Trophoblast cell (in vitro differentiated cells and primary cell): ENCODE measurements around the gene DDHD1.

ENCODE experiments used
- DNase-seq, 2 donors: peaks; one replicate each; pipeline ENCODE4 v3.0.0-alpha.2; 2016
- H2AFZ ChIP-seq: 2 replicates; pipeline ENCODE4 v1.6.1; 2013; ENCODE audit warnings: low read length, moderate library complexity, mild to moderate bottlenecking; ENCODE audit not compliant: insufficient read depth, poor library complexity
- H2AK5ac ChIP-seq: 2 replicates; pipeline ENCODE4 v1.6.1; 2013; ENCODE audit warnings: mild to moderate bottlenecking, low read length
- H2BK120ac ChIP-seq: 2 replicates; pipeline ENCODE4 v1.6.1; 2013; ENCODE audit warnings: low read length, mild to moderate bottlenecking, moderate library complexity; ENCODE audit not compliant: insufficient read depth, poor library complexity
- H2BK12ac ChIP-seq: 2 replicates; pipeline ENCODE4 v1.6.1; 2013; ENCODE audit warnings: mild to moderate bottlenecking, low read length, moderate library complexity
- H2BK5ac ChIP-seq: 2 replicates; pipeline ENCODE4 v1.6.1; 2013; ENCODE audit warnings: low read length, low read depth, moderate library complexity, mild to moderate bottlenecking; ENCODE audit not compliant: poor library complexity
- H3K14ac ChIP-seq: 2 replicates; pipeline ENCODE4 v1.6.1; 2013; ENCODE audit warnings: mild to moderate bottlenecking, low read length
- H3K18ac ChIP-seq: 2 replicates; pipeline ENCODE4 v1.6.1; 2013; ENCODE audit warnings: mild to moderate bottlenecking, low read length
- H3K23ac ChIP-seq: 2 replicates; pipeline ENCODE4 v1.6.1; 2013; ENCODE audit warnings: low read length
- H3K27ac ChIP-seq: 2 replicates; pipeline ENCODE4 v1.5.1; 2013; ENCODE audit warnings: low read depth, mild to moderate bottlenecking, inconsistent platforms, low read length, moderate library complexity
- H3K27me3 ChIP-seq: 2 replicates; pipeline ENCODE4 v1.6.1; 2013; ENCODE audit warnings: inconsistent platforms, mild to moderate bottlenecking, low read length, moderate library complexity; ENCODE audit not compliant: insufficient read depth
- H3K36me3 ChIP-seq, 2 experiments: 1 replicate in 1 of 2; 2 replicates in 1 of 2; pipeline ENCODE4 v1.6.1; 2013; ENCODE audit warnings: low read length in 2 of 2, mild to moderate bottlenecking in 2 of 2, moderate library complexity in 1 of 2; ENCODE audit not compliant: insufficient read depth in 2 of 2, control insufficient read depth in 1 of 2
- H3K4ac ChIP-seq: 2 replicates; pipeline ENCODE4 v1.6.1; 2013; ENCODE audit warnings: low read depth, mild to moderate bottlenecking, low read length, moderate library complexity
- H3K4me1 ChIP-seq, 2 experiments: 1 replicate in 1 of 2; 2 replicates in 1 of 2; pipeline ENCODE4 v1.6.1; 2013; ENCODE audit warnings: low read length in 2 of 2, mild to moderate bottlenecking in 2 of 2, moderate library complexity in 1 of 2; ENCODE audit not compliant: insufficient read depth in 2 of 2, control insufficient read depth in 1 of 2
- H3K4me2 ChIP-seq: 2 replicates; pipeline ENCODE4 v1.6.1; 2013; ENCODE audit warnings: inconsistent platforms, mild to moderate bottlenecking, low read length, moderate library complexity
- H3K4me3 ChIP-seq: 2 replicates; pipeline ENCODE4 v1.5.1; 2013; ENCODE audit warnings: mild to moderate bottlenecking, low read depth, low read length, inconsistent platforms
- H3K79me1 ChIP-seq: one replicate; pipeline ENCODE4 v1.6.1; 2013; ENCODE audit warnings: low read length
- H3K79me2 ChIP-seq: 2 replicates; pipeline ENCODE4 v1.6.1; 2013; ENCODE audit warnings: low read length, mild to moderate bottlenecking; ENCODE audit not compliant: control insufficient read depth, insufficient read depth, poor library complexity
- H3K9ac ChIP-seq: 2 replicates; pipeline ENCODE4 v1.6.1; 2013; ENCODE audit warnings: mild to moderate bottlenecking, low read length
- H3K9me3 ChIP-seq: 2 replicates; pipeline ENCODE4 v1.6.1; 2013; ENCODE audit warnings: low read depth, mild to moderate bottlenecking, control low read depth, inconsistent platforms, low read length; ENCODE audit not compliant: insufficient read depth
- H4K12ac ChIP-seq: 2 replicates; pipeline ENCODE4 v1.6.1; 2013; ENCODE audit warnings: low read depth, mild to moderate bottlenecking, low read length, moderate library complexity
- H4K8ac ChIP-seq: 2 replicates; pipeline ENCODE4 v1.6.1; 2013; ENCODE audit warnings: low read depth, mild to moderate bottlenecking, low read length, moderate library complexity
- H4K91ac ChIP-seq: one replicate; pipeline ENCODE4 v1.6.1; 2013; ENCODE audit warnings: low read depth, mild to moderate bottlenecking, low read length, moderate library complexity
- WGBS: extraction: QIAGEN DNeasy Blood & Tissue Kit; methylation state at CpG from one replicate; pipeline ENCODE4 v1.1.7; 2013; ENCODE audit warnings: missing lambda C conversion rate; ENCODE audit not compliant: insufficient read length, insufficient coverage; ENCODE audit errors: extremely low coverage; 5-methylcytosine and 5-hydroxymethylcytosine counted together

Gene DDHD1

GRCh38 chr14:53060046-53060445 is 93.1 kb downstream of the DDHD1 start:
- no peak overlapping the region for H3K18ac ChIP-seq
- no peak overlapping the region for H3K4ac ChIP-seq
- H3K79me1 ChIP-seq: no peaks in the 10 kb centered on the region
- no peak overlapping the region for H2AFZ ChIP-seq
- no peak overlapping the region for H2BK5ac ChIP-seq
- H3K4me3 ChIP-seq: no peak overlapping the region
- H3K9me3 ChIP-seq: no peaks in the 10 kb centered on the region
- no CpG with 5 or more reads among the region's 1 CpG for WGBS
- no peak overlapping the region for H3K27ac ChIP-seq
- no peak for DNase-seq
- H3K4me1 ChIP-seq: no peaks in the 10 kb centered on the region
- H4K12ac ChIP-seq: no peak overlapping the region
- no peaks in the 10 kb centered on the region for H3K79me2 ChIP-seq
- no peak overlapping the region for H3K4me2 ChIP-seq
- no peak overlapping the region for H3K23ac ChIP-seq
- H3K27me3 ChIP-seq: no peaks in the 10 kb centered on the region
- H3K14ac ChIP-seq: no peak overlapping the region
- no peak overlapping the region for H2AK5ac ChIP-seq
- H2BK120ac ChIP-seq: no peak overlapping the region
- H4K8ac ChIP-seq: no peak overlapping the region
- H4K91ac ChIP-seq: no peak overlapping the region
- no peaks in the 10 kb centered on the region for H3K36me3 ChIP-seq
- no peak overlapping the region for H3K9ac ChIP-seq
- H2BK12ac ChIP-seq: no peak overlapping the region

- Histone ChIP-seq H3K4me2 (no peak overlapping the region), H3K18ac (no peak overlapping the region), H2BK5ac (no peak overlapping the region), H4K12ac (no peak overlapping the region), H4K91ac (no peak overlapping the region), H3K36me3 (no peaks in the 10 kb centered on the region), H3K79me2 (no peaks in the 10 kb centered on the region), H3K9me3 (no peaks in the 10 kb centered on the region), H2AFZ (no peak overlapping the region), H3K4ac (no peak overlapping the region), H3K27ac (no peak overlapping the region), H3K14ac (no peak overlapping the region), H2BK12ac (no peak overlapping the region), H3K9ac (no peak overlapping the region), H3K4me3 (no peak overlapping the region), H2AK5ac (no peak overlapping the region), H2BK120ac (no peak overlapping the region), H4K8ac (no peak overlapping the region), H3K4me1 (no peaks in the 10 kb centered on the region), H3K27me3 (no peaks in the 10 kb centered on the region), H3K23ac (no peak overlapping the region), H3K79me1 (no peaks in the 10 kb centered on the region)
- WGBS: no CpG with 5 or more reads among the region's 1 CpG
- DNase-seq: peak in 1 of 2 donors; percentile 78
Observed at GRCh38 chr14:53055003-53055402, 98.1 kb downstream of the DDHD1 start.

- no peak overlapping the region for H4K12ac ChIP-seq
- no peak overlapping the region for H2AK5ac ChIP-seq
- H2BK120ac ChIP-seq: no peak overlapping the region
- H4K91ac ChIP-seq: no peak overlapping the region
- WGBS: no CpG with 5 or more reads among the region's 2 CpGs
- no peaks in the 10 kb centered on the region for H3K36me3 ChIP-seq
- H3K79me1 ChIP-seq: no peaks in the 10 kb centered on the region
- no peak overlapping the region for H3K9ac ChIP-seq
- H2AFZ ChIP-seq: no peak overlapping the region
- no peaks in the 10 kb centered on the region for H3K79me2 ChIP-seq
- no peak overlapping the region for H3K18ac ChIP-seq
- no peak overlapping the region for H3K27ac ChIP-seq
- H2BK12ac ChIP-seq: no peak overlapping the region
- no peak overlapping the region for H3K4me3 ChIP-seq
- H3K9me3 ChIP-seq: no peaks in the 10 kb centered on the region
- H4K8ac ChIP-seq: no peak overlapping the region
- H3K27me3 ChIP-seq: no peaks in the 10 kb centered on the region
- no peak overlapping the region for H3K14ac ChIP-seq
- H3K4me2 ChIP-seq: no peak overlapping the region
- H3K4ac ChIP-seq: no peak overlapping the region
- no peaks in the 10 kb centered on the region for H3K4me1 ChIP-seq
- H2BK5ac ChIP-seq: no peak overlapping the region
- H3K23ac ChIP-seq: no peak overlapping the region
- DNase-seq: no peak
Observed at GRCh38 chr14:53054457-53054856, 98.7 kb downstream of the DDHD1 start.

GRCh38 chr14:53048631-53049030 is 104.5 kb downstream of the DDHD1 start:
- Histone ChIP-seq H3K23ac (no peak overlapping the region), H3K9me3 (no peaks in the 10 kb centered on the region), H3K36me3 (no peaks in the 10 kb centered on the region), H3K27ac (no peak overlapping the region), H3K79me2 (no peaks in the 10 kb centered on the region), H3K27me3 (no peaks in the 10 kb centered on the region), H3K4me2 (no peak overlapping the region), H3K79me1 (no peaks in the 10 kb centered on the region), H2AFZ (no peak overlapping the region), H4K12ac (no peak overlapping the region), H3K4ac (no peak overlapping the region), H4K8ac (no peak overlapping the region), H3K4me3 (no peak overlapping the region), H2BK5ac (no peak overlapping the region), H3K14ac (no peak overlapping the region), H2BK12ac (no peak overlapping the region), H4K91ac (no peak overlapping the region), H3K18ac (no peak overlapping the region), H3K4me1 (no peaks in the 10 kb centered on the region), H2BK120ac (no peak overlapping the region), H2AK5ac (no peak overlapping the region), H3K9ac (no peak overlapping the region)
- DNase-seq: no peak
- no CpG with 5 or more reads among the region's 2 CpGs for WGBS
